ENCODE data around the gene SLC31A1.

DNA sequence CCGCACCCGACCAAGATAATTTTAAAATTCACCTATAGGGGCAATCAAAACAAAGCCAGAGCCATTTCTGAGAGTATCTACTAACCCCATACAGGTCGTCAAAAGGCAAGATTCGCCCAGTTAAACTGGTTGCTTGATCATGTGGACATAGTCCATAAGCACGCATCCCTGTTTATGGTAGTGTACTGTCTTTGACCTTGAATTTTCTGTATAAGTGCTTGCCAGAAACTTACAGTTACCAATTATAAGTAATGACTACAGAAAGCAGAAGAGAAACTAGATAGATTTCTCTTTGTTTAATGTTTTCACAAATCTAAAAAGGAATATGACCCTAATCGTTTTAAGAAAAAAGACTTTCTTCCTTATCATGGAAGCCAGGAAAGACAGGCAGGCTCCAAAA is 25.6 kb downstream of the SLC31A1 start:
- TF ChIP-seq, protein P1, sequence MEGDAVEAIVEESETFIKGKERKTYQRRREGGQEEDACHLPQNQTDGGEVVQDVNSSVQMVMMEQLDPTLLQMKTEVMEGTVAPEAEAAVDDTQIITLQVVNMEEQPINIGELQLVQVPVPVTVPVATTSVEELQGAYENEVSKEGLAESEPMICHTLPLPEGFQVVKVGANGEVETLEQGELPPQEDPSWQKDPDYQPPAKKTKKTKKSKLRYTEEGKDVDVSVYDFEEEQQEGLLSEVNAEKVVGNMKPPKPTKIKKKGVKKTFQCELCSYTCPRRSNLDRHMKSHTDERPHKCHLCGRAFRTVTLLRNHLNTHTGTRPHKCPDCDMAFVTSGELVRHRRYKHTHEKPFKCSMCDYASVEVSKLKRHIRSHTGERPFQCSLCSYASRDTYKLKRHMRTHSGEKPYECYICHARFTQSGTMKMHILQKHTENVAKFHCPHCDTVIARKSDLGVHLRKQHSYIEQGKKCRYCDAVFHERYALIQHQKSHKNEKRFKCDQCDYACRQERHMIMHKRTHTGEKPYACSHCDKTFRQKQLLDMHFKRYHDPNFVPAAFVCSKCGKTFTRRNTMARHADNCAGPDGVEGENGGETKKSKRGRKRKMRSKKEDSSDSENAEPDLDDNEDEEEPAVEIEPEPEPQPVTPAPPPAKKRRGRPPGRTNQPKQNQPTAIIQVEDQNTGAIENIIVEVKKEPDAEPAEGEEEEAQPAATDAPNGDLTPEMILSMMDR (IDR thresholded peaks at IDR 0.05; ENCODE audit: low read depth, low read length, poor library complexity, severe bottlenecking): peak; percentile 14
- no peak for TF ChIP-seq EZH2phosphoT487 (IDR thresholded peaks at IDR 0.05; ENCODE audit: borderline replicate concordance, low read length)

Data from DOHH2 (cell line).